Transverse colon (tissue), 4 donors: ENCODE data around the gene AGO4.

Experiments used
- CTCF ChIP-seq, 5 experiments: fragments of 200-600 bp in 3 of 5; fragments of 450-650 bp in 2 of 5; sonication (generic) in 3 of 5; IDR thresholded peaks; 1 replicate in 2 of 5; 2 replicates in 3 of 5; pipeline ENCODE4 v1.5.1; 2016 to 2017; ENCODE audit warnings: antibody characterized with exemption in 5 of 5, inconsistent platforms in 3 of 5, mild to moderate bottlenecking in 2 of 5, moderate library complexity in 1 of 5
- EP300 ChIP-seq: sonication (generic); formaldehyde crosslinking; IDR thresholded peaks from one replicate; pipeline ENCODE4 v1.6.1; 2017; ENCODE audit warnings: antibody characterized with exemption, low read depth
- POLR2A ChIP-seq: fragments of 450-650 bp; IDR thresholded peaks from one replicate; pipeline ENCODE4 v1.6.1; 2016; ENCODE audit warnings: antibody characterized with exemption, mild to moderate bottlenecking, moderate library complexity
- POLR2AphosphoS5 ChIP-seq, 3 donors: sonication (generic); formaldehyde crosslinking; IDR thresholded peaks; one replicate each; pipeline ENCODE4 v1.6.1; 2016; ENCODE audit warnings: antibody characterized with exemption in 3 of 3

GRCh38 chr1:35847935-35848565, 40.2 kb downstream of the AGO4 start:
- TF ChIP-seq POLR2A = no peak
- TF ChIP-seq CTCF (IDR thresholded peaks at IDR 0.05) = no peak
- no peak for TF ChIP-seq EP300
- TF ChIP-seq POLR2AphosphoS5 (IDR thresholded peaks at IDR 0.05) = no peak
